ENCODE data around the gene CTPS1. TPM values are rescaled to one million over a fixed set of nuclear protein-coding genes. Genes with fewer than 3 reads are reported as not detected.

Gene CTPS1
- total and polyA plus RNA-seq, 2 of the 13 experiments (the other 11 are each of a cell fraction or from before 2014, with no cell fraction given), result 9.6 to 42.8 TPM

DNA sequence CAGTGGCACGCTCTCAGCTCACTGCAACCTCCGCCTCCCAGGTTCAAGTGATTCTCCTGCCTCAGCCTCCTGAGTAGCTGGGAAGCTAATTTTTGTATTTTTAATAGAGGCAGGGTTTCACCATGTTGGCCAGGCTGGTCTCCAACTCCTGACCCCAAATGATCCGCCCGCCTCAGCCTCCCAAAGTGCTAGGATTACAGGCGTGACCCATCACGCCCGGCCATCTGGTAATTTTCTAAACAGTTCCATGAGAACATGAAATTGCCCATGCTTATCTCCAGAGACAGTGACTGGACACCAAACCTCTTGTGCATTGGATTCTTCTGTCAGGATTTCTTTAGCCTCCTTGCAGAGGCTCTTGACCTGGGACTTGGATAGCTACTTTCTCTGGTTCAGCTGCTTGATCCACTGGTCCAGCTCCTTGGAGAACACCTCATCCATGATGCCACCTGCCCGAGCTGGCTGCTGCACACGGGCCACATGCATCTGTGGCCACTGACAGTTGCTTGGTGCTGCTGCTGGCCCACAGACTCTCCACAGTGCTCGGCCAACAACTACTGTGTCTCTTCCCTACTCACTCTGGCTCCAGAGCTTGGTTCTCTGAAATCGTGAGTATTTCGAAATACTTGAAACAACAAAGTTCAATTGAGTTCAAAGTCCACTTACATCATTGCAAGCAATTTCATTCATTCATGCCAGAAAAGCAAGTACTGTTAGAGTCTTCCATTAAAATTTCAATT, 40.0 kb upstream of the CTPS1 start (continued):
- TF ChIP-seq ZBTB40 (IDR thresholded peaks at IDR 0.05) (no peak), ZBTB40 (CRISPR knock-in tag; IDR thresholded peaks at IDR 0.05) (peak; percentile 28; the same call in 1 of the 2 replicates), ZBTB7B (CRISPR knock-in tag; IDR thresholded peaks at IDR 0.05) (peak; percentile 35; the same call in 1 of the 2 replicates), DDIT3 (CRISPR knock-in tag; IDR thresholded peaks at IDR 0.05) (no peak; the same call in 1 of the 2 replicates), ZNF660 (CRISPR knock-in tag; IDR thresholded peaks at IDR 0.05; ENCODE audit: borderline replicate concordance, low read depth) (no peak), ZMYM3 (CRISPR knock-in tag; IDR thresholded peaks at IDR 0.05) (peak; percentile 80; the same call in 1 of the 2 replicates), RXRA (CRISPR knock-in tag; IDR thresholded peaks at IDR 0.05) (peak; percentile 82; the same call in 1 of the 2 replicates), KLF11 (CRISPR knock-in tag; IDR thresholded peaks at IDR 0.05) (0 out of 2 replicates have a peak, but pooled peaks have one; percentile 28), SP5 (CRISPR knock-in tag; IDR thresholded peaks at IDR 0.05; ENCODE audit: borderline replicate concordance, low read depth) (0 out of 2 replicates have a peak, but pooled peaks have one; percentile 40), TCF7L2 (IDR thresholded peaks at IDR 0.05; ENCODE audit: low read depth, low read length) (no peak), ZSCAN31 (CRISPR knock-in tag; IDR thresholded peaks at IDR 0.05; ENCODE audit: low read depth) (peak; percentile 78; the same call in 1 of the 2 replicates), MBNL3 (CRISPR knock-in tag; conservative IDR thresholded peaks at IDR 0.05) (no peak), RARA (CRISPR knock-in tag; IDR thresholded peaks at IDR 0.05) (peak; percentile 72), ZBTB38 (CRISPR knock-in tag; IDR thresholded peaks at IDR 0.05) (peak; percentile 50), DNMT1 (CRISPR knock-in tag; IDR thresholded peaks at IDR 0.05) (no peak), CBFB (CRISPR knock-in tag; IDR thresholded peaks at IDR 0.05) (peak; percentile 26; the same call in 1 of the 2 replicates)
- TF ChIP-seq, protein P1, sequence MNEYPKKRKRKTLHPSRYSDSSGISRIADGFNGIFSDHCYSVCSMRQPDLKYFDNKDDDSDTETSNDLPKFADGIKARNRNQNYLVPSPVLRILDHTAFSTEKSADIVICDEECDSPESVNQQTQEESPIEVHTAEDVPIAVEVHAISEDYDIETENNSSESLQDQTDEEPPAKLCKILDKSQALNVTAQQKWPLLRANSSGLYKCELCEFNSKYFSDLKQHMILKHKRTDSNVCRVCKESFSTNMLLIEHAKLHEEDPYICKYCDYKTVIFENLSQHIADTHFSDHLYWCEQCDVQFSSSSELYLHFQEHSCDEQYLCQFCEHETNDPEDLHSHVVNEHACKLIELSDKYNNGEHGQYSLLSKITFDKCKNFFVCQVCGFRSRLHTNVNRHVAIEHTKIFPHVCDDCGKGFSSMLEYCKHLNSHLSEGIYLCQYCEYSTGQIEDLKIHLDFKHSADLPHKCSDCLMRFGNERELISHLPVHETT (CRISPR knock-in tag; conservative IDR thresholded peaks at IDR 0.05), result no peak; the same call in 1 of the 2 replicates
- TF ChIP-seq, protein P2, sequence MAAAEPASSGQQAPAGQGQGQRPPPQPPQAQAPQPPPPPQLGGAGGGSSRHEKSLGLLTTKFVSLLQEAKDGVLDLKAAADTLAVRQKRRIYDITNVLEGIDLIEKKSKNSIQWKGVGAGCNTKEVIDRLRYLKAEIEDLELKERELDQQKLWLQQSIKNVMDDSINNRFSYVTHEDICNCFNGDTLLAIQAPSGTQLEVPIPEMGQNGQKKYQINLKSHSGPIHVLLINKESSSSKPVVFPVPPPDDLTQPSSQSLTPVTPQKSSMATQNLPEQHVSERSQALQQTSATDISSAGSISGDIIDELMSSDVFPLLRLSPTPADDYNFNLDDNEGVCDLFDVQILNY (CRISPR knock-in tag; conservative IDR thresholded peaks at IDR 0.05), result no peak
